ENCODE data around the gene TOP3B.

The TOP3B gene

DNA sequence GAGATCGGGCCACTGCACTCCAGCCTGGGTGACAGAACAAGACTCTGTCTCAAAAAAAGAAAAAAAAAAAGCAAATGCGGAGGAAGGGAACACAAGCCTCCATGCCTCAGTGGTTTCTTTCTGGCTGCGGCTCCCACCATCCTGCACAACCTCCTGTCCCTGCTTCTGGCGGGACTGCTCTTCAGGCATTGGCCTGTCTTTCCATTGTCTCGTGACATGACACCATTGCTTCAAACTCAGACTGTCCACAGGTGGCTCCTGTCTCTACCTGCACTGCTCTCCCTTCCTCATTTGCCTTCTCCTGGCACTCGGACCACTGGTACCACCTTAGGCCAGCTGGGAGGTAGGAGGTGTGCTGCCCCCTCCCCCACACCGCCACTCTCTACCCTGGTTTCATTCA, 19.3 kb downstream of the TOP3B start:
- DNase-seq (ENCODE audit: low spot score) = no peak

DNA sequence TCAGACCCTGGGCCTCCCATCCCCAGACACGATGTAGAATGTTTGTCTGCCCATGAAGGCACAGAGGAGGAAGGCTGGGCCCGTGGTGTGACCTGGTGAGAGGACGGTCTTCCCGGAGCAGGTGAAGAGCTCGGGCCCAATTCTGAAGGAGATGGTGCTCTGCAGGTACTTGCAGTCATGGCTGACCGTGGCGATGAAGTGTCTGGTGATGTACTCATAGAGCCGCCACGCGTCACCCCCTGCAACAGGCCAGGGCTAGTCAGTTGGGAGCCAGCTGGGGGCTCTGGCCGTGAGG, 20.0 kb downstream of the TOP3B start:
- DNase-seq (ENCODE audit: low spot score) = no peak

DNA sequence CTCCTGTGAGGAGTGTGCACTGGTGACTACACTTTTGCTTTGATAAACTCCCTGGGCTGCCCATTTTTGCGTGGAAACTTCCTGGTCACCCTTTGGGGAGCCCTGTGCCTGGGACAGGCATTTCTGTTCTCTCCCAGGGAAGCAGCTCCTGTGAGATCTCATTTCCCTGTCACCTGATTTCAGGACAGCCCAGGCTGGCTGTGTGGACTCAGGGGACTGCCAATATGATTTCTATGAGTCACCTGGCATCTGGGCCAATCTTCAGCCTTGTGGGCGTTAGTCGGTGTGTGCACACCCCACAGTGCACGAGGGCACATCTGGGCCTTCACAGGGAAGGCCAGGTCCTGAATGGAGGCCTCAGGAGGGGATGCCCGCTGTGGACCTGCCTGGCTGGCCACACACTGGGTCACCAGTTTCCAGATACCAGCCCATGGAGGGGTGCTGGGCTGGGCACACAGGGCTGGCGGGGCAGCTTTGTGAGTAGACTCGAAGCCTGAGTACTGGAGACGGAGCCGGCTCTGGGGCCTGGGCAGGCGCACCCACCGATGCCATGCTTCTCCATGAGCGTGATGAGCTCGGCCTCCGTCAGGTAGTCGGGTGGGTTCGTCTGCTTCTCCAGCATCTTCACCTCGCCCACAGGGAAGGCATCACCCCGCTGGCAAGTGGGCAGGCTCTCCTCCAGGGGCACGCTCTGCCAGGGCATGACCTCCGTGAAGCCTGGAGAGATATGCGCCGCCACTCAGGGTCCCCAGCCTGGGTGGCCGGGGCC, 20.5 kb downstream of the TOP3B start:
- DNase-seq (ENCODE audit: low spot score) = peak; percentile 48

DNA sequence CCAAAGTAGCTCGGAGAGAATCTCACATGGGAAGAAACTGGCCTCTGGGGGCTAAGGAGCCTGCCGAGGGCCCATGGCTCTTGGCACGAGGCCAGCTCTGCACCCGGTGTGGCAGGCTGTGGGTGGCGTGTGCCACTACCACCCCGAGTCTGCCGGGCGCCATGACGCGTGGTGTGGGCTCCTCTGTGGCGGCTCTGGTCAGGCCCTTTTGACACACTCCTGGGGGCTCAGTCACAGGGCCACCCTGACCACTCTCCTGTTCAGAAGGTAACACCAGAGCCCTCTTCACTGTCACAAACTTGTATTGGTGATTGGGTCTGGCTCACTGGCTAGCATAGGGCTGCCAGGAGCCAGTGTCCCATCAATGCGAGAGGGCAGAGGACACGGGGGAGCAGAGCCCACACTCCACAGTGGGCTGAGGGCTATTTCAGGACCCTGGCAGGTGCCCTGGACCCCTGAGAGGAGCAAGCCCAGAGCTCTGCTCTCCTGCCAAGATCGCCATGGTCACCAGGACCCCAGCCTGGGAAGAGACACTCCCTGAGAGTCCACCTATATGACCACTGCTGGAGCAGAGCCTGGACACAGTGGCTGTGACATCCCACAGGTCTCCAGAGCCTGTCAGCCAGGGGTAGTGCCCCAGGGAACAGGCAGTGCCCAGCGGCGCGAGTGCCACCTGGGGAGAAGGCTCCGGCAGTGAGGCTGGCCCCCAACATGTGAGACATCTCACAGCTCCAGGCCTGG, 21.3 kb downstream of the TOP3B start:
- no peak for DNase-seq (ENCODE audit: low spot score)

DNA sequence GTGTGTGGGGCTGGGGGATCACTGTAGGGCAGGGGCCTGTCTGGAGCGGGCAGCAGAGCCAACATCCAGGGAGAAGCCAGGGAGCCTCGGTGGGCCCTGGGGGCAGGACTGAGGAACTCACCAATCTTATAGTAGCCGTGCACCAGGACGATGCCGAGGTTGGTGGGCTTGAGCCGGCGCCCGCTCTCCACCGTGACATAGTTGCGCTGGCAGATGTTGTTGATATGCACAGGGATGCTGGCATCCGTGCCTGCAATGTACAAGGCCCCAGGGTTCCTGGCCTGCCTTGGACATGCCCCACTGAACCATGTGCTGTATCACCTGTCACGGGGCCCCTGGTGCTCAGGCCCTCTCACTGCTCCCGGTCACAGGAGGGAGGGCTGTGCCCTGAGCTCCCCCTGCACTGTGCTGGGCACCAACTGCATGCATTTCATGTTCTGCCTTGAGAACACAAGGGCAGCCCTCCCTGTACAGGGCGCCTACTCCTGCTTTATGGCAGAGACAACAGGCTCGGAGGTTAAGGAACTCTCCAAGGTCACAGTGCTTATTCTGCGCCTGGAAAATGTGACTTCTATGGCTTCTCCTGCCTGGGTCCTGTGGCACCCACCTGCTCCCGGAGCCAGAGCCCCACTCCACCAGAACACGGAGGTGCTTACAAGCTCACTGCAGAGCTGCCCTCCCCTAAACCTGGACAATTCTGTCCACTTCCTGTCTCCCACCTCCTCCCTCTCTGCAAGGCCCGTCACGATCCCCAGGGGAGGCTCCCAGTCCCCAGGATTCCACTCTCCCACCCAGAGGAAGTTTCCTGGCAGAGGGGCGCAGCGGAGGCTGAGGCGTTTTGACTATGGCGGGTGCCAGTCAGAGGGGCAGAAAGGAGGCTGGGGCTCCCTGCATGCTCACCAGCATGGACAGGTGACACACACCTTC, 22.1 kb downstream of the TOP3B start:
- DNase-seq (ENCODE audit: low spot score) = no peak

DNA sequence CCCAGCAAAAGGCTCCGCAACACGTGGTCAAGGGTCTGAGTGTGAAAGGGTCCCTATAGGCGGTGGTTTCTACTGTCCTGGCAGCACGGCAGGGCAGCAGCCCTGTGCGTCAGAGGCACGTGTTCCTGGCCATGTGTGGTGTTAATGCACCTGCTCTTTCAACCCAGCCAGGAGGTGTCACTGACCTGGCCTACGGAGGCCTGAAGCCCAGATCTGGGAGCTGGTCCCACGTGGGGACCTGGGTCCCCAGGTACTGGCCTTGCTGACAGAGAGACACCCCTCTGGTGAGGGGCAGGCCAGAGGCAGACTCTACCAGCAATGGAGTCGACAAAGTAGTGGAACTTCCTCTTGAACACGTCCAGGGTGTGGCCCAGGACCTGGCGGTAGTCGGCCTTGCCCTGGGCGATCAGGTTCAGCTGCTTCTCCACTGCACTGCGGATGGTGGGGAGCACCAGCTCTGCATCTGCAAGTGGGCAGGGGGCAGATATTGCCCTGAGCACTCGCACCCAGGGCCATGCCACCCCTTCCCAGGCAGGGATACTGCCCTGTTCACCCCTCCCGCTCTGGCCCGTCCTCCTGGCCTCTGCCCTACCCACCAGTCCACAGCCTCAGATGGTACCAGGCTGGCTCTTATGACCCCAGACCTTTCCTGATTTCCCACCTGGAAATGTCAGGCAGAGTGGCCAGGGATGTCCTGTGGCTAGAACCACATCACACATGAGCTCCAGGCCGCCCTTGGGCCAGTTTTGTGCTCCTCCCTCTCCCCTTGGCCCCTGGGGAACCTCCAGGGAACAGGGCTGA, 23.1 kb downstream of the TOP3B start:
- DNase-seq (ENCODE audit: low spot score) = no peak

DNA sequence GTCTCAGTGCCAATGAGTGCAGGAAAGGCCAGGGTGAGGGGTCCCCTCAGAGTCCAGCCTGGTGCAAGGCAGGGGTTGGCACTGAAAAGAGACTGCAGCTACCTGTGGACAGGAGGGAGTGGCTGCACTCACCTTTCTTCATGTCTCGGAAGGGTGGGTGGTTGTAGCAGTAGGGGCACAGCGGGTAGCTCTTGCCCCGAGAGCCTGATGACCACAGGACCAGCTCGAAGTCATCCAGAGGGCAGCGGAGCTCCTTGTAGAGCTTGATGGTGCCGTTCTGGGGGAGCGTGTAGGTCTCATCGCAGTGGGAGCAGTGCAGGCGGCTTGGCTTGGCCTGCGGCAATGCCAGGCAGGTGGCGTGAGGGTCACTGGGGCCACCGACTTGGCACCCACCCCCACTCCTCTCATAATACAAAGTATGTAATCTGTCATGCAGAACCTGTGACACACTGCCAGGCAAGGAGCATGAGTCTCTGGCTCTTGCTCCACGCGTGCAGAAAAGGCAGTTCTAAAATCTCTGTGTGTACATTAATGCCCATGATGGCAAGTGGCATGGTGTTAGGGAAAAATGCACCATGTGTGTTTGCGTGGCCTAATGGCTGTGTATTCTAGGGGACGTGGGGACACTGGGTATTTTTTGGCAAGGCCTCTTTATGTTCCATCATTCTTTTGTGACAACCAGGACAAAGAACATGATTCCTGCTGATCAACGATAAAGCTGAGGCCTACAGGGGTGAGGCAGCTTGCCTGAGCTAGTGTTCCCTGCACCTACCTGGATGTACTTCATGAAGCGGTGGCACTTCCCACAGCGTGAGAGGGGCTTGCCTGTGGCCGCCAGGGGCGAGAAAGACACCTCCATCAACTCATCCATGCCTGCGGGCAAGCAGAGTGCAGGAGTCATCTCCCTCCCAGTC, 24.0 kb downstream of the TOP3B start:
- no peak for DNase-seq (ENCODE audit: low spot score)

DNA sequence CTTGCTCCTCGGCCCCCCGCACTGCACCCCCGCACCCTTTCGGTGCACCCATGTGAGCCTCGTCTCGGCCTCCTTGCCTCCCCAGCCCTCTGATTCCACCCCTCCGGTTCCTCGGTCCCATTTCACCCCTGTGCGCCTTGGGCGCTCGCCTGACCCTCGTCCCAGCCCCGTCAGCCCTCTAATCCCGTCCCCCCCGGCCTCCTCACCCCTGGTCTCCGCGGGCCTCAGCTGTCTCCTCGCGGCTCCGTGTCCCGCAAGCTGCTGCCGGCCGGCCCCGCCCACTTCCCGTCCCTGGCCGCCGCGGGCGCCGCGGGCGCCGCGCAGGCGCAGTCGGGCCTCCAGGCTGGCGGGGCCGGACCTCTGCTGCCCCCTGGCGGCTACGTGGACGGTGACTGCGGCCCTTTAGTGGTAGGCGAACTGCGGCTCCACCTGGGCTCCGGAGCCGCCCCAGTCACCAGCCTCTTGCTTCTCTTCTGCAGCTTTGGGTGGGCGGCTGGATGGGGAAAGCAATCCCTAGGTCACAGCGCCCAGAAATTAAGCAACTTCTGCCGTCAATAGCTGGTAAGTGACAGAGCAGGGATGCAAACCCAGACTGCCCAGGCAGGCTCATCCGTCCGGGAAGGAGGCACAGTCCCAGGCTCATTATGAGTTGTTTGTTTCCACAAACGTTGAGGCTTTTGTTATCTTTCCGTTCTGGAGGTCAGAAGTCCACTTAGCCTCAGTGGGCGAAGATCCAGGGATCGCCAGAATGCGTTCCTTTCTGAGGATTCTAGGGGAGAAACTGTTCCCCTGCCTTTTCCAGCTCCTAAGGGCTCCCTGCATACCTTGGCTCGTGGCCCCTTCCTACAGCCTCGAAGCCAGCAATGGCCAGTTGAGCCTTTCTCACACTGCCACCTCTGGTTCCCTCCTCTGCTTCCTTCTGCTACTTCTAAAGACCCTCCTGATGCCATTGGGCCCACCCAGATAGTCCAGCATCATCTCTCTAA, 29.7 kb downstream of the TOP3B start, which contains the start of gene PPM1F:
TSS of gene PPM1F (minus strand) at position 263 of the 986 bp plus-strand sequence. CDS start 6,800 bp downstream, outside the sequence.
- DNase-seq (ENCODE audit: low spot score) = peak; percentile 96

DNA sequence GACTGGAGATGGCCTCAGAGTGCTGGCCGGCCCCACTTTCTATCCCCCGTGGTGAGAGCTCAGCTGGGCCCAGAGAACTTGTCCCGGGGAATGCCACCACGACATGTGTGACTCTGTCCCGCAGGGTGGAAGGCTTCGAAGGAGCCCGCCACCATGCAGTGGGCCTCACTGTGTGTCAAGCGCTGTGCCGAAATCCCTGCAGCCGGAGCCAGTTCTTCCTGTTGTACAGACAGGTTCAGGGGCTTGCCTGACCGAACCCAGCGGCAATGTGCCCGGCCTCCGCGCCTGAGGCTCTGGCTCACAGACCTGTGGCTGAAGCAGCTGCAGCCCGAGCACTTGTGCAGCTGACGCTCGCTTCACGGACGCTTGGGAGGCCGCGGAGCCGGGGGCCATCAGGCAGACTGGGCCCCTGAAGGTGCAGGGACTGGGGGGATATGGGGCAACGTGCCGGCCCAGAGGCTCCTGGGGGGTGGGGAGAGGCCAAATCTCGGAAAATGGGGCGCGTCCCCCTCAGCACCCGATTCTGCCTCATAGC, 30.6 kb downstream of the TOP3B start:
- DNase-seq (ENCODE audit: low spot score) = peak; percentile 58

DNA sequence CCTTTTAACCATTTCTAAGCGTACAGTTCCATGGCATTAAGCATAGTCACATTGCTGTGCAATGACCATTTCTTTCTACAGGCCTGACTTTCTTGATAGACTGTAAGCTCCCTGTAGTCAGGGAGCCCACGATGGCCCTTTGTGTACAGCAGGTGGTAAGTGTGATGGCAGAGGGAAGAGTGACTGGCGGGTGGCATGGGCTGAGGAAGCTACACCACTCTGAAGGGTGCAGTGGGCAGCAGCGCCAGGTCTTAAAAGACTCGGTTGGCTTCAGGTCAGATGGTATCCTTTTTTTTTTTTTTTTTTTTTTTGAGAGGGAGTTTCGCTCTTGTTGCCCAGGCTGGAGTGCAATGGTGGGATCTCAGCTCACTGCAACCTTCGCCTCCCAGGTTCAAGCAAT, 31.5 kb downstream of the TOP3B start:
- no peak for DNase-seq (ENCODE audit: low spot score)

DNA sequence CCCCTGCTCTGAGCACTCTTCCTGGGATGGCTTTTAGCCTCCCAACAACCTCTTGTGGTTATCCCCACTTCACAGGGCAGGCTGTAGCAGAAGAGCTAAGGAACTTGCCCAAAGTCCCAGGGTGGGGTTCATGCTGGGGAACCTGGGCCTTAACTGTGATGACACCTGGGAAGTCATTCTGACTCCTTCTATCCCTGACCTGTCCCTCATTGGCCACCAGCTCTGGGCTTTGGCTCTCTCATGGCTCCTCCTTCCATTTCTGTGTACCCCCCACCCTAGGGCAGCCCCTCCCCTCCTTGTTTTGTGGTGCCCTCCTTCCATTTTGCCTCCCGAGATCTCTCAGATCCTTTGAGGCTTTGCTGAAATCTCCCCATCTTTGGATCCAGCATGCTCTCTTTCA, 32.6 kb downstream of the TOP3B start:
- no peak for DNase-seq (ENCODE audit: low spot score)

DNA sequence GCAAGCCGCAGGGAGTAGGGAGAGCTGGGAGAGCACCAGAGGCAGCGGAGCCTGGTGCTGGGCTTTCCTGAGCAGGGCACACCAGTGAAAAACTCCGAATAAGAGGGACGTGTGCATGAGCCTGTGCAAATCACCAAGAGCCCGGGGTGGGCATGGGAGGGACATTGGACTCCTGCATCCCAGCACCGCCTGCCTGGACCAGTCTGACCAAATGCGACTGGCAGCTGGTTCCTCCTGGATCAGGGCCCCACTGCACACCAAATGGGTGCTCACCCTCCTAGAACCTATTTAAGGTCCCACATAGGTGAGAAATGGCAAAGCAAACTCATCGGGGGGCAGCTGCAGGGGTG, 33.0 kb downstream of the TOP3B start:
- no peak for DNase-seq (ENCODE audit: low spot score)

DNA sequence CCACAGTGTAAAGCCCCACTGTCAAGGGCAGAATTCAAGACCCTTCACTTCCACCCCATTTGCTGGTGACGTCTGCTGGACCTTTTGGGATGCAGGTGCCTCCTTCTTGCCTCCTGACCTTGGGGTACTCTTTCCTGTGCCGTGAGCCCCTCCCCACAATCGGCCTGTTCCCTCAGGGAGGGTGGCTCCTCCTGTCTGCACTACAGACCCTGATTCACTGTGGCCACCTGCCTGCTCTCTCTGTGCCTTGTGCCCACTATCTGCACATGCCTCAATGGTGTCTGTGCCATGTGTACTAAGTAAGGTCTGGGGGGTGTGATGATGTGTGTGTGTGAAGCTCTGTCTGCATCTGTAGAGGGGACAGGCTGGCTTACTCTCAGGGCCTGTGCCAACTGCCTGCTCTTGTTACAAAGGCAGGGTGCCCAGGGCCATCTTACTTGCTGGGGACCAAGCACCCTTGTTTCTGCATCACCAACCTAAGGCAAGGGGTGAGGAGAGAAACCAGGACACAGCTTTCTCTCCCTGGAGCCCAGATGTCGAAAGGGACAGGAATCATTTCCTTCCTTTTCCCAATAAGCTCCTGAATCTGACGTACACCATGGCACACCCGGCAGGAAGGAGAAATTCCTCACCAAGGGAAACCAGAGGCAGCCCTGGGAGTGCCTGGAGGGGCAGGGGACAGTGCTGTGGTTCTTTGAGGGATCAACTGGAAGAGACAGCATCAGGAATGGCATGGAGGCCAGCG, 33.6 kb downstream of the TOP3B start:
- no peak for DNase-seq (ENCODE audit: low spot score)

DNA sequence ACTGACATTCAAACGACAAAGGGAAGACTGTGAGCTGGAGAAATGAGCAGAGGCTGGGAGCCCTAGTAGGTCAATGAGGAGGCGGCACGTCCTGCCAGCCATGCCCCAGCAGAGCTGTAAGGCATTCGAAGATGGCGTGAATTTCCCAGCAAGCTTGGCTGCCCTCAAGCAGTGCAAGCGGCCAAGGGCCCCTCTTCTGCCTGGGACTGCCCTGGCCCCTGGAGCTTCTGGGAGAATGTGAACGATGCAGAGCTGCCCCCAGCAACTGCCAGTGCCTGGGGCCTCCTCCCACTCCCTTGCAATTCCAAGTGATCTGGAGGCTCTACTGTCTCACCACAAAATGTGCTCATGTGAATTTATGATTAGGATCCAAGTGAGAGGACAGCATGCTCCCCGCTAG, 34.2 kb downstream of the TOP3B start:
- DNase-seq (ENCODE audit: low spot score) = no peak

DNA sequence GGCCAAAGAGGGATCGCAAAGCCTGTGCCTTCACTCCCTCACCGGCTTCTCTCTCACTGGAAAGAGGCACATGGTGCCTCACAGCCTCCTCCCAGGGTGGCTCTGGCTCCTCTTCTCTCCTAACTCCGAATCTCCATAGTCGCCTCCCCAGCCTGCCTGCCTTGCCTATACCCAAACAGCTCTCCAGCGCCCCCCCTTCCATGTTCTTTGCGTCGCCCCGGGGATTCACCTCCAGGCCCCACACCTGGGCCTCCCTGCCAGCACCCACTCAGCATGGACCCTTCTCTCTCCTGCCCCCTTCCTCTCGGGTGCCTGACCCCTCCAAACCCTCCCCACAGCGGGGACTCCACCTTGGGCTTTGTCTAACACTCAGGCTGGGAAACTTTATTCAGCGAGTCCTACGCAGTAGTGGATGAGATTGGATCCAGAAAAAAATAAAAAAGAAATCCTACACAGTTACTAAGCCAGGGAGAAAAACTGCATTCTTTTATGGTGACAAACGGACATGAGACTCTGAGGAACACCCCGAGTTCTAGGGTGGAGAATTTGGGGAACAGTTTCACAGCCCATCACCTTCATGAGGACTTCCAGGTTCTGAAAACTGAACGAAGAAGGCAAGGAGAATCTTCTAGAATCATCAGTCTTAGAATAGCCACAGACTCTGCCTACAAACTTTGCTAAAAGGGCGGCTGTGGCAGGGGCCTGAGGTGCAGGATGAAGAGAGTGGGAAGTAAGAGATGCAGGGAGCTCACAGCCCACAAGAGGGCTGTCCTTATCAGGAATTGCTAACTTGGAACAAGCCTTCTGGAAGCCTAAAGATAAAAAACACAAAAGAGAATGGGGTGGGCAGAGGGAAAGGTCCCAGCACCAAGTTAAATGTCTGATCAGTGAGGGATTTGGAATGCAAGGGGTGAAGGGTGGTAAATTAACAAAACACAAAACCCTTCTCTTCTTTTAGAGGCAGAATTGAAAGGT, 35.3 kb downstream of the TOP3B start:
- DNase-seq (ENCODE audit: low spot score) = peak; percentile 68

DNA sequence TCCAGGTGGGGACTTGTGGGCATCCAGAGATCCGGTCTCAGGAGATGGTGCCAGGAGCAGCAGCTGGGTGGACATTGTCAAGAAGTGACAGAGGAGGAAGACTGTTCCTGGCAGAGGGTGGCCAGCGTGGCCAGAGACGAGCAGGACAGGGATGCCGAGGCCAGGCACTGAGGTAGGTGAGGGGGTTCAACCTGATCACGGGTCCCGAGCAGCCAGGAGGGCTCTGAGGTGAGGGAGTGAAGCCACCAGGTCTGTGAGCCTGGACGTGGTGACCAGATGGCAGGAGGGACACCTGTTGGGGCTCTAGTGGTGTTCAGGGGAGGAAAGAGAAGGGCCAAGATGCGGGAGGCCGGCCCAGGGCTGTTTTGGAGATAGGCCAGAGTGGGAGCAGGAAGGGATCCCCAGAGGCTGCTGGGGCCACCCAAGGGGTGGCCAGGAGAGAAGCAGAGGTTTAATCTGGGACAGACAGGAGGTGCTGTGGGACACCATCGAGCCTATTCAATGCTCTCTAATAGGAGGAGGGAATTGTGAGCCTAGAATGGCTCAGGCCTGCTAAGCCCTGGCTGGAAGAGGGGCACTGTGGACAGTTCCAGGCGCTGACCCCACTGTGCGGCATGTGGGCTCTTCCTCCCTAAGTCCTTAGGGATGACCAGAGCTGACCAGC, 36.2 kb downstream of the TOP3B start:
- no peak for DNase-seq (ENCODE audit: low spot score)
